Occipital lobe (tissue), 2 donors: ENCODE measurements around the gene STK38L. TPM values are rescaled to one million over a fixed set of nuclear protein-coding genes. Genes with fewer than 3 reads are reported as not detected.

Experiments used
- DNase-seq: peaks from one replicate; lab custom pipeline; 2025; lab: John Stamatoyannopoulos, UW
- total RNA-seq: library from RNA; depleted of rRNA; stranded (reverse); fragments of >200 nt; gene quantifications from one replicate; pipeline ENCODE4 v1.2.3, GENCODE V29; 2014

Gene STK38L
- total RNA-seq, 1 donor from 2014 or later = 23.1 TPM

GRCh38 chr12:27344760-27345159 is 100.7 kb downstream of the STK38L start:
- DNase-seq = no peak

- no peak for DNase-seq
Measured at GRCh38 chr12:27345376-27345775, 101.3 kb downstream of the STK38L start.

GRCh38 chr12:27347779-27348178 is 103.7 kb downstream of the STK38L start:
- DNase-seq = no peak

- DNase-seq = no peak
Measured at GRCh38 chr12:27351476-27351875, 107.4 kb downstream of the STK38L start.

GRCh38 chr12:27355486-27355885 is 111.4 kb downstream of the STK38L start:
- DNase-seq = no peak

GRCh38 chr12:27355979-27356378 is 111.9 kb downstream of the STK38L start:
- no peak for DNase-seq

- DNase-seq = no peak
Measured at GRCh38 chr12:27359578-27360340, 115.7 kb downstream of the STK38L start.

GRCh38 chr12:27361372-27361771 is 117.3 kb downstream of the STK38L start:
- DNase-seq = no peak

GRCh38 chr12:27366621-27367020 is 122.5 kb downstream of the STK38L start:
- no peak for DNase-seq

GRCh38 chr12:27367078-27367477 is 123.0 kb downstream of the STK38L start:
- DNase-seq = no peak

Other genes starting within 250 kb of the STK38L start
- gene TM7SF3, start 229.9 kb upstream of the STK38L start, total RNA-seq = 75.8 TPM
- 151 TPM for gene MED21, start 221.7 kb upstream of the STK38L start, total RNA-seq
- gene C12orf71, start 161.7 kb upstream of the STK38L start, total RNA-seq = not detected
- gene BMAL2, start 88.5 kb downstream of the STK38L start, total RNA-seq = 62.2 TPM
- gene SMCO2, start 202.4 kb downstream of the STK38L start, total RNA-seq = 0.78 TPM